NCI-H446 (cell line): Measurements from ENCODE around the gene TATDN2.
"Not testable (repeated sequence)": the region's sequence is repeated elsewhere in the genome, so short reads cannot be mapped to it uniquely, and the experiment has no call there.

Experiments
- DNase-seq, 2 experiments: peaks; one replicate each; lab custom pipeline; 2025; lab: John Stamatoyannopoulos, UW

Gene TATDN2

DNA sequence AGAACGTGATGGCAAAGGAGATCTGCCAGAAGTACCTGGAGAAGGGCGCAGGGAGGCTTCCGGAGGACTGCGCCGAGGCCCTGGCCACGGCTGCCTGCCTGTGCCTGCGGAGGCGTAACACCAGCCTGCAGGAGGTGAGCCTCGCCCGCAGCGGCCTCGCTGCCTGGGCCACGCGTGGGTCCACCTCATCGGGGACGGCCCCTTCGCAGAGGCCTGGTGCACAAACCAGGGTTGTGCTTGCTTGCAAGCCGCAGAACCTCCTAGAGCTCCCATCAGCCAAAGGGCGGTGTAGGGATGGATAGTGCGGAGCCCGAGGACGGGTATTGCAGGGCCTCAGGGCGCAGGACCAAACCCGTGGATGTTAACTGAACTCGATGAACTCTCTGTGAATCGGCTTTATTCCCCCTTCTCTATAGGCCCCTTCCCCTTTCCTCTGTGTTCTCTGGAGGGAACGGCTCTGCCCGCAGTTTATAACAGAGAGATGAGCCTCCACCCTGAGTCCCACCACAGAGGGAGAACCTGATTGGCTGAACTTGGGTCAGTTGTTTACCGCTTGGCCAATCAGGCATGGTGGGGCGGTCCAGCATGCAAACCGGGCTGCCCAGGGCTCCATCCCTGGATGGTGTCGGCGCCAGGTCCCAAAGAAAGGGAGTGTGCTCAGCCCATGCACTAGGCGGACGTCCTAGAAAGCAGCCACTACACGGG, 13.6 kb upstream of the TATDN2 start:
- DNase-seq, result no peak

GRCh38 chr3:10235551-10235950, 12.7 kb upstream of the TATDN2 start:
- no peak for DNase-seq

GRCh38 chr3:10238345-10239183, 9.7 kb upstream of the TATDN2 start:
- no peak for DNase-seq

DNA sequence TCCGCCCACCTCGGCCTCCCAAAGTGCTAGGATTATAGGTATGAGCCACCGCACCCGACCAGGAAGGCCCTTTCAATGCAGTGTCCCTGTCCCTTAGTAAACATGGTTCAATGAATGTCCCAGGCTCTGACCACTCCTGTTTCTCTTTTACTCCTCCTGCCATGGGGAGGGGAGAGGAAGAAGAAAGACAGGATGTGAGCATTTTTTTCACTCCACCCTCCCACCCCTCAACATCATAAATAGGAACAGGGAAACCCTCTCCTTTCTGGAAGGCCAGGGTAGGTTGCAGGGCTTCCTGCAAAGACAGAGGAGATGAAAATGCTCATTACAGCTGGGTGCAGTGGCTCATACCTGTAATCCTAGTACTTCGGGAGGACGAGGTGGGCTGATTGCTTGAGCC, 7.5 kb upstream of the TATDN2 start:
- DNase-seq, result no peak

DNA sequence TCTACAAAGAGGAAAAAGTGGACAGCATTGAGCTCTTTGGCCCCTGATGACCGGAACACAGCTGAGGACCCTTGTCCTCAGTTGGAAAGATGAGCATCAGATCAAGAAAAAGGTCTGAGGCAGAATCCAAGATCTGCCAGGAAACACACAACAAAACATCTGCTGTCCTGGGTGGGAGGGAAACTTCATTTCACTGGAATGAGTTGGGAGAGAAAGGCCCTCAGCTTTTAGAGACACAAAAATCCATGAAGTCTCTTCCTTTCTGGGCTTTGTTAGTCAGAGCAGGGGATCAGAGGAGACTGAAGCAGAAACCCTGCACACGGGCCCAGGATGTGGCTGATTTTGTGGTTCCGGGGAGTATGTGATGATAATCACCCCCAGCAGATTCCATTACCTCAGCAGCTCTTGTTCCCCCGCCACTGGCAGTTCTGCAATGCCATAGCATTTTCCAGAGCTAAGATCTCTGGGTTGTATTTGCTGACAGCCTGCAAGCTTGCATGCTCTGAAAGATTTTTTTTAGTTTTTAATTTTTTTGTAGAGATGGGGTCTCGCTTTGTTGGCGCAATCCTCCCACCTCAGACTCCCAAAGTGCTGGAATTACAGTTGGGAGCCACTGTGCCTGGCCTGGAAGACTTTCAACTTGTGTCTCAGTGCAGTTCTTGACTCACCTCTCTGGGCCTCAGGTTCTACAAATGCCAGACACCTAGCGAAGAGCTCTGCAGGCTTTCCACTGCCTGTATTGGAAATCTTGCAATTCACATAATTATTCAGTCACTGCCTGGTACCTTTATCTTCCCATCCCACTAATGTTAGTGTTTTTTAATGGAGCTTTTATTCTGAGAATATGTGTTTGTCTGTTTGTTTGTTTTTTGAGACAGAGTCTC, 5.8 kb upstream of the TATDN2 start:
- DNase-seq, result no peak

- no peak for DNase-seq
Observed at GRCh38 chr3:10244009-10244408, 4.2 kb upstream of the TATDN2 start.

DNA sequence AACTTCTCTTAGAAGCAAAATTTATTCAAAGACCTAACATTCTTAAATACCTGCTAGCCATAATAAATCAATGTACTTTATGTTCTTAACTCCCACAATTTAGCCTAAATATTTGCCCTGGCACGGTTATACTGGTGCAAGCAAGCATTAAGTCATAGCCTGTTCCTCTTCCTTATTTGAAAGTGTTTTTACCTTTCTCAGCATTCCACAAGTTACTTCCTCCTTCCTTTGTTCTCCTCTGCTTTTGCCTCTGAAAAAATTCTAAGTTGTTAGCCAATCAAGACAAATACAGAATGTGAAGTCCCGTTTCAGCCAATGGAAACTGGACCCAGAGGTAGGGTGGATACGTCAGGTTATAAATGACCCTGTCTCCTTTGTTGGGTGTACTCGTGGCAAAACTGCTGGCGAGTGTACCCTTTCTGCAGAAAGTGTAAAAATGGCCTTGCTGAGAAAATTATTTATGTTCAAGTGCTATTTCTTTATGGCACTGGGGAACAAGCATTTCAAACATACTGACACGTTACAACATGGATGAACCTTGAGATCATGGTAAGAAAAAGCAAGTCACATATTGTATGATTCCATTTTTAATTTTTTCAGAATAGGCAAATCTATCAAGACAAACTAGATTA, 3.1 kb upstream of the TATDN2 start:
- DNase-seq, result no peak

DNA sequence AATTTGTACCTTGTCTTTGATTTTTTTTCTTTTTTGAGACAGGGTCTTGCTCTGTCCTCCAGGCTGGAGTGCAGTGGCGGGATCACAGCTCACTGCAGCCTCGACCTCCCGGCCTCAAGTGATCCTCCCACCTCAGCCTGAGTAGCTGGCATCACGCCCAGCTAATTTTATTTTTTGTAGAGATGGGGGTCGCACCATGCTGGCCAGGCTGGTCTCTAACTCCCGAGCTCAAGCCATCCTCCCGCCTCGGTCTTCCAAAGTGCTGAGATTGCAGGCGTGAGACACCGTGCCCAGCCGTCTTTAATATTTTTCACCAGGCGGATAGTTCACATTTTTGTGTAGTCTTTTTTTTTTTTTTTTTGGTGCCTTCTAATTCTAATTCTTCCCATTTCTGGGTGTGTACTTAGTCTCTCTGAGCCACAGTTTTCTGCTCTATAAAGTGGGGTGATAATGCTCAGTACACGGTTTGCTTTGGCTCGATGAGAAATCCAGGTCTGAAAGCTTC, 528 bp upstream of the TATDN2 start:
- DNase-seq, result no peak

- no peak for DNase-seq
Observed at GRCh38 chr3:10248984-10249748, 907 bp downstream of the TATDN2 start.

- DNase-seq, result no peak
Observed at GRCh38 chr3:10249833-10250232, 1.6 kb downstream of the TATDN2 start.

GRCh38 chr3:10251006-10251405, 2.7 kb downstream of the TATDN2 start:
- DNase-seq, result no peak

- no peak for DNase-seq
Observed at GRCh38 chr3:10253731-10254130, 5.5 kb downstream of the TATDN2 start.

DNA sequence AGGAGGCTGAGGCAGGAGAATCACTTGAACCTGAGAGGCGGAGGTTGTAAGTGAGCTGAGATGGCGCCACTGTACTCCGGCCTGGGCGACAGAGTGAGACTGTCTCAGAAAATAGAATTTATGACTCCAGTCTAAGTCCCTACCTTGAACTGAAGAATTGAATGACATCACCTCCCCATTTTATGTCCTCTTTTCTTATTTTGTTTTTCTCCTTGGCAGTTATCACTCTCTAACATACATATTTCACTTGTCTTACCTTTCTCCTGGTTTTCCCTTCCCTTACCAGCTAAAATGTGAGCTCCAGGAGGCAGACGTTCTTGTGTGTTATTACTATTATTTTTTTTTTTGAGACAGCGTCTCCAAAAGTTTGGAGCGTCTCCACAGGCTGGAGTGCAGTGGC, 7.6 kb downstream of the TATDN2 start:
- no peak for DNase-seq

- no peak for DNase-seq
Observed at GRCh38 chr3:10259036-10259435, 10.8 kb downstream of the TATDN2 start.

DNA sequence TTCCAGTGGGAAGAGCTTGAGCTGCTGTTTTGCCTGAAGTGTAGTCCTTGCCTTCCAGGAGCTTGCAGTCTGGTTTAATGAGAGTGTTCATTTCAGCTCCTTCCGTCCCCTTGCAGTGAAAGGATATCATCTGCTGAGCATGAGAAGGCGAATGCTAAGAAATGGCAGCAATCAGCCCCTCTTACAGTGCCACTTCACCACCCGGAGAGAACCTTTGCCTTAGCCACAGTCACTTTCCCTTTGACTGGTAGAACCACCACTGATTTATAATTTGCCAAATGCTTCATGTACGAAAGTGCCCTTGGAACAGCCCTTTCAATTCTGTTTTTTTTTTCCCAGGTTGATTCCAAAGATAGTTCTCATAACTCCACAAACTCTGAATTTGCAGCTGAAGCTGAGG, 11.5 kb downstream of the TATDN2 start:
- no peak for DNase-seq

DNA sequence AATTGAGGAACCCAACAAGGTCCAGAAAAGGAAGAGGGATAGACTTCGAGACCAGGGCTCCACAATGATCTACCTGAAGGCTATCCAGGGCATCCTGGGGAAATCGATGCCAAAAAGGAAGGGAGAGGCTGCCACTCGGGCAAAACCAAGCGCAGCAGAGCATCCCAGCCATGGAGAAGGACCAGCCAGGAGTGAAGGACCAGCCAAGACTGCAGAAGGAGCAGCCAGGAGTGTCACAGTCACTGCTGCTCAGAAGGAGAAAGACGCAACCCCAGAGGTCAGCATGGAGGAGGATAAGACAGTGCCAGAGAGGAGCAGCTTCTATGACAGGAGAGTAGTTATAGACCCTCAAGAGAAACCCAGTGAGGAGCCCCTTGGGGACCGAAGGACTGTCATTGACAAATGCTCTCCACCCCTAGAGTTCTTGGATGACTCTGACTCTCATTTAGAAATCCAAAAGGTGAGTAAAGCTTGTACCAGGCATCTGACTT, 12.0 kb downstream of the TATDN2 start:
- DNase-seq, result no peak

GRCh38 chr3:10262027-10262426, 13.8 kb downstream of the TATDN2 start:
- no peak for DNase-seq

GRCh38 chr3:10263646-10264363, 15.5 kb downstream of the TATDN2 start:
- DNase-seq, result no peak

DNA sequence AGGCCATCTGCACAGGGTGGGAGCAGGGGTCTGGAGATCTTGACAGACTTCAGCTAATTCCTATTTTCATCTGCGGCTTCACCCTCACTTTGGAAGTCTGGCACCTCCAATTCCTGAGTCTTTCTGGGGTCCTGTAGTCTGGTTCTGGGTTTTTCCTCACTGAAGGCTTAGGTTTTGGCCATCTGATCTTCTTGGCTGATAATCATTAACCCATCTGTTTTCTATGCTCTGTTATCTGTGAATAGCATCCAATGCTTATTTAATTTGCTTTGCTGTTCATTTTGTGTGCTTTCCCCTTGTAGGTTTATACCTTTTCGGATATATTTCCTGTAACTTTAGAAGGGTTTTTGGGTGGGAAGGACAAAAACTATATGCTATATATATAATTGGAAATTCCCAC, 17.6 kb downstream of the TATDN2 start:
- no peak for DNase-seq

- not testable (repeated sequence) for DNase-seq
Observed at GRCh38 chr3:10266936-10267335, 18.7 kb downstream of the TATDN2 start.
